WI38 (cell line): ENCODE data around the gene GNAT1.
"Not testable (repeated sequence)": the region's sequence is repeated elsewhere in the genome, so short reads cannot be mapped to it uniquely, and the experiment has no call there.

Source experiments
- H3K4me3 ChIP-seq: 2 replicates; pipeline ENCODE4 v1.5.1; 2011; ENCODE audit warnings: low read depth, mild to moderate bottlenecking, control low read depth, low read length
- TF ChIP-seq, protein P1 (sequence below): IDR thresholded peaks from 2 replicates; pipeline ENCODE4 v1.5.1; 2012; ENCODE audit warnings: low read depth, mild to moderate bottlenecking, control low read depth, low read length

Gene GNAT1

DNA sequence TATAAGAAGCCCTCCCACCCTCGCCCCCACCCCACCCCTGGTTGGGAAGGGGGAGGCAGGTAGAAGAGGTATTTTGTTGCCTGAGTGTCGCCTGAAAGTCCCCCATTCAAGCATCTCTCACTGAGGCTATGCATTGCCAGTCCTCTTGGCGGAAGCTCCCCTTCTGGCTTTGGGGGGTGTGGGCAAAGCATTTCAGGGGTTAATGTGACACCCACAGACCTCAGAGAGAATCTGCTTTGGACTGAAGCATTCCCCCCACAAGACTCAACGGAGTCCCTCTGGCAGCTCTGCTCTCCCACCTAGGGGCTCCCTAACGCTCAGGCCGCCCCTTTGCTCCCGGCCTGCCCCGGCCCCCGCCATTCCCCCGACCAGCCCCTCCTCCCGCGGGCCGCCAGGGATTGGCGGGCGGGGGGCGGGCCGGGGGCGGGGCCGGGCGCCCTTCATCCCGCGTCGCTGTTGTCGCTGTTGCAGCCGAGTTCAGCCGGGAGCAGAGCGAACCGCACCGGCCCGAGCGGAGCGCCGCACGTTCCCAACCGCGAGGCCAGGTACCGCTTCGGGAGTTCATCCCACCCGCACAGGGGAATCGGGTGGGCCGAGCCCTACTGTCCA is 13.5 kb downstream of the GNAT1 start, which contains the start of gene SLC38A3:
Gene SLC38A3 (plus strand): TSS at position 468 of the 609 bp plus-strand sequence. CDS start 8,929 bp downstream, outside the sequence.
- no peak within 1 kb of the TSS for H3K4me3 ChIP-seq
- TF ChIP-seq, protein P1, sequence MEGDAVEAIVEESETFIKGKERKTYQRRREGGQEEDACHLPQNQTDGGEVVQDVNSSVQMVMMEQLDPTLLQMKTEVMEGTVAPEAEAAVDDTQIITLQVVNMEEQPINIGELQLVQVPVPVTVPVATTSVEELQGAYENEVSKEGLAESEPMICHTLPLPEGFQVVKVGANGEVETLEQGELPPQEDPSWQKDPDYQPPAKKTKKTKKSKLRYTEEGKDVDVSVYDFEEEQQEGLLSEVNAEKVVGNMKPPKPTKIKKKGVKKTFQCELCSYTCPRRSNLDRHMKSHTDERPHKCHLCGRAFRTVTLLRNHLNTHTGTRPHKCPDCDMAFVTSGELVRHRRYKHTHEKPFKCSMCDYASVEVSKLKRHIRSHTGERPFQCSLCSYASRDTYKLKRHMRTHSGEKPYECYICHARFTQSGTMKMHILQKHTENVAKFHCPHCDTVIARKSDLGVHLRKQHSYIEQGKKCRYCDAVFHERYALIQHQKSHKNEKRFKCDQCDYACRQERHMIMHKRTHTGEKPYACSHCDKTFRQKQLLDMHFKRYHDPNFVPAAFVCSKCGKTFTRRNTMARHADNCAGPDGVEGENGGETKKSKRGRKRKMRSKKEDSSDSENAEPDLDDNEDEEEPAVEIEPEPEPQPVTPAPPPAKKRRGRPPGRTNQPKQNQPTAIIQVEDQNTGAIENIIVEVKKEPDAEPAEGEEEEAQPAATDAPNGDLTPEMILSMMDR: no peak

DNA sequence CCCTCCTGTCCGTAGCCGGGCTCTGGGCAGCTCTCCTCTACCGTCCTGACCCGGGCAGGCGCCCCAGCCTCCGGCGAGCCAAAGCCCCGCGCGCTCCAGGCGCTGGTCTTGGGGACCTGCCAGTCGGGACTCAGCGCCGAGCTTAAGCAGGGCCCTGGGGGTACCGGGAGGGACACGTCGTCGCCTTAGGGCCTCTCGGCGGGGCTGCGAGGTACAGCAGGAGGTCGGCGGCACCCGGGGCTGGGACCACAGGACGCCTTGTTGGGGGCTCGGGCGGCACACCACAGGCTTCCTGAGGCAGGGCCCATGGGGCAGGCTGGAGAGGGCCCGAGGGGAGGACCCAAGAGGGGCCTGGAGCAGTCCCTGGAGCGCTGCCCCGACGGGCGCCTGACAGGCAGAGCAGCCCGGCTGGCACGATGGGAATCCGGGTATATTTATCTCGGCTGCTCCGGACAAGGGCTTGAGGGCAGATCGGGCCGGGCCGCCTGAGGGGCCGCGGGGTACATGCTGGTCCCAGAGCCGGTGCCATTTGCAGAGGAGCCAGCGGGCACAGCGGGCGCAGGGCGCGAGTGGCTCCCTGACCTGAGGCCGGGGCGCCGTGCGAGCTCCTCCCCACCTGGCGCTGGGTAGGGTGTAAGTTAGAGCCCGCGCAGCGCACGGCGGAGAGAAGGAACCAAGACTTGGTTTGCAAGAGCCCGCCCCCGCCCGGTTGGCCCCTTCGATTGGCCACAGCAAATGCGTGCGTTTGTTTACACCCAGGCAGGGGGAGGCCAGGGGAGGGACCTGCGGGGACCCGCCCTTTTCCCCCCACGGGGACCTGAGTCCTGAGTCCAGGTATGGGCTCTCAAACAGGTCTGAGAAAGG is 14.2 kb downstream of the GNAT1 start:
- TF ChIP-seq, protein P1: no peak
- H3K4me3 ChIP-seq: no peak overlapping the region

DNA sequence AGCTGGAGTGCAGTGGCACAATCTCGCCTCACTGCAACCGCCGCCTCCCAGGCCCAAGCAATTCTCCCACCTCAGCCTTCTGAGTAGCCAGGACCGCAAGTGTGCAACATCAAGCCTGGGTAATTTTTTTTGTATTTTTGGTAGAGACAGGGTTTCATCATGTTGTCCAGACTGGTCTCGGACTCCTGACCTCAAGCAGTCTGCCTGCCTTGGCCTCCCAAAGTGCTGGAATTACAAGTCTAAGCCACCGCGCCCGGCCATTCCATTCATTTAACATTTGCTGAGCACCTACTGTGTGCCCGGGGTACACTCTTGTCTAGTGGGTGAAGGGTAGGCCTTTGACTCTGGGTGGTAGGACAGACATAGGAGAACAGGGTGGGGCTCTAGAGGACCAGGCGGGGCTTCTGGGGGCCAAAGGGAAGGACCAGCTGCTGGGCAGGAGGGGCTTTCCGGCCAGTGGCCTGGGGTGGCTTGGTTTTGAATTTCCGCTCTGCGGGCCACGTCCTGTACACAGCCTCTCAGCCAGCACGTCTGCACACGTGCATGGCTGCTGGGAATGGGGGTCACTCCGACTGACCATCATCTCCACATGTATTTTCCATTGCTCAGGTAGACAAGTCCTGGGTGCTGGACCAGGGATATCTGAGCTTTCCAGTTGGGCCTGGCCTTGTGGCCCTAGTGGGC is 16.1 kb downstream of the GNAT1 start:
- TF ChIP-seq, protein P1: no peak
- no peak overlapping the region for H3K4me3 ChIP-seq

DNA sequence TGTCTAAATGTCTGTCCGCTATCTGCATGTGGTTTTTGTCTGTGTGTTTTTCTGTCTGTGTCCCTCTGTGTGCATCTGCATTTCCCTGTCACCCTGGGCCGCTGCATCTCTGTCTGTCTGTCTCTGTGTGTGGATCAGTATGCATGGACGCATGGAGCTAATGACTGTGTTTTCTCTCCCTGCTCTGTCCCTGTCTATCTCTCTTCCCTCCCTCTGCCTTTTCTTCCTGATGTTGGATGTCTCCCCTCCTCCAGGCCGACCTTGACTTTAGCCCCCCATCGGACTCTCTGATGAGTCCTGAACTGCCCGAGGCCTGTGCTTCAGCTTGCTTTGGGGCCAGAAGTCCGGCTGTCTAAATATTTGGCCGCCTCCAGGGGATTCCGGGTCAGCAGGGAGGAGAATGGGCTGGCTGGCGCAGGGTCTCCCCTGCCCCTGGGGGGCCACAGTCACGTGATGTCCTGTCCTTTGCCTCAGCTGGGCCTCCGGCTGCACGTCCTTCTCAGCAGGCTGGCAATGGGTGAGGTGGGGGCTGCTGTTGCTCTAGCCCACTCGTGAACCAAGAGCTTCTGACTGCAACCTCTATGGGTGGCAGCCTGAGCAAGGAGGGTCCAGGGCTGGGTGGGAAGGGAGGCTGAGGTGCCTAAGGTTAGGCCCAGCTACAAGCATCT is 17.4 kb downstream of the GNAT1 start:
- no peak overlapping the region for H3K4me3 ChIP-seq
- TF ChIP-seq, protein P1: no peak

DNA sequence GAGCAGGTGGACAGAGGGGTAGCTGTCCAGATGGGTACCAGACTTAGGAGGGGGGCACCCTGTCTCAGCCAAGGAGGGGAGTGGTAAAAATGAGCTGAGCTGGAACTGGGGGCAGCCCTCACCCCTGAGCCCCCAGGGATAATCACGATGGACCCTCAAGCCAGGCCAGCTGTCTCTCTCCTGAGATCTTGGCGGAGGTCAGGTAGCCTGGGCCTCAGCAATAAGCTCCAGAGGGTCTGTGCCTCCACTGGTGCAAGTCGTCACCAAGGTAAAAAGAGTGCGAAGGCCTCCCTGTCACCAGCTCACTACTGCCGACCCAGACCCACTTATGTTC is 18.7 kb downstream of the GNAT1 start:
- no peak overlapping the region for H3K4me3 ChIP-seq
- TF ChIP-seq, protein P1: no peak

DNA sequence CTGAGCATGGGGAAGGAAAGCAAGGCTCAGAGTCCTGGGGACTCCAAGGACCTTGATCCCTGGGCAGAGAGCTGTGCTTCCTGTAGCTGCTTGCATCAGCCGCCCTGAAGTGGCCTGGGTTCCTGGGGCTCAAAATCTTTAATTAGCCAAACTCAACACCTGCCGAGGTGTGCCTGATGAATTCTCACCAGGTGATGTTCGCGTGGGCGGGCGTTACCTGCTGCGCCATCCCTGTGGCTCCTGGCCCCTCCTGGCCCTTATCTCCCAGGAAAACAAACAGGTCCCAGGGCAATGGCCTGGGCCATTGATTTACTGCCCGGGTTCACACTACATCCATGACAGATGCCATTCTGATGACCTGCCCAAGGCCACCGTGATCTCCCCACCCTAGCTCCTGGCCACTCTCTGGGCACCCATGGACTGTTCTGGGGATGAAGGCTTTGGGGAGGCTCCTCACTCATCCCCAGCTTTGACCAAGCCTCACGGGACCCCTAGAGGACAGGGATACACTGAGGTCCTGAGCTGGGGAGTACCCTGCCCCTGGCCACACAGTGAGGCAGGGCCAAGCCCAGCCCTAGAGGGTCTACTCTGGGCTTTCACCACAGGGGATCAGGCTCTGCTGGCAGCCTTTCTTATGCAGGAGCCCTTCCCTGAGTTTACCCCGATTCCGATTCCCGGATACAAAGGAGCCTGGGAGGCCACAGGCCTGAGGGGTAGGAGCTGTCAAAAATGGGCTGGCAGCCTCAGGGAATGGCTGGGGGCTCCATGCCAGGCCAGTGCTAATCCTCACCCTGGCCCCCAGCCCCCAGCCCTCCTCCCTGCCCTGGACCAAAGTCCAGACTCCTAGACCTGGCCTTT is 19.3 kb downstream of the GNAT1 start:
- no peak overlapping the region for H3K4me3 ChIP-seq
- TF ChIP-seq, protein P1: no peak

DNA sequence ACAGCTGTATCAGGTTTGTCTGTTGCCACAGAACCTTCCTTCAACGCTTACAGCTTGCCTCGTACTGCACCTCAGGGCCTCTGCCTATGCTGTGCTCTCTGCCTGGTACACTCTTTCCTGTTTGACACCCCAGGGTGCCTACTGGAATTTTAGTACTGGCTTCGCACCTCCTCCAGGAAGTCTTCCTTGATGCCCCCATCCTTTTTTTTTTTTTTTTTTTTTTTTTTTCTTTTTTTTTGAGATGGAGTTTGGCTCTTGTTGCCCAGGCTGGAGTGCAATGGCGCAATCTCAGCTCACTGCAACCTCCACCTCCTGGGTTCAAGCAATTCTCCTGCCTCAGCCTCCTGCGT is 19.9 kb downstream of the GNAT1 start:
- H3K4me3 ChIP-seq: not testable (repeated sequence)
